ENCODE results near the gene DRAM2. TPM values are rescaled to one million over a fixed set of nuclear protein-coding genes. Genes with fewer than 3 reads are reported as not detected.
"Not testable (repeated sequence)": the region's sequence is repeated elsewhere in the genome, so short reads cannot be mapped to it uniquely, and the experiment has no call there.

DRAM2 gene
- polyA plus RNA-seq, 1 experiment = 58.8 TPM

- Histone ChIP-seq H3K4me3 (ENCODE audit: low read depth, low read length) (no peak overlapping the region), H3K36me3 (ENCODE audit: control insufficient read depth, insufficient read depth, low read length) (no peaks in the 10 kb centered on the region), H3K27me3 (ENCODE audit: control insufficient read depth, insufficient read depth, low read length) (no peaks in the 10 kb centered on the region)
- POLR2A ChIA-PET = no interaction called here
- no peak for TF ChIP-seq CTCF (IDR thresholded peaks at IDR 0.05; ENCODE audit: insufficient read depth, low read depth, low read length)
- no peak for DNase-seq (ENCODE audit: low read depth)
- CTCF ChIA-PET = no interaction called here
Observed at GRCh38 chr1:111085676-111086075, 54.2 kb downstream of the DRAM2 start.

- TF ChIP-seq CTCF (IDR thresholded peaks at IDR 0.05; ENCODE audit: insufficient read depth, low read depth, low read length) = no peak
- POLR2A ChIA-PET = no interaction called here
- no peak for DNase-seq (ENCODE audit: low read depth)
- no peaks in the 10 kb centered on the region for H3K36me3 ChIP-seq (ENCODE audit: control insufficient read depth, insufficient read depth, low read length)
- H3K27me3 ChIP-seq (ENCODE audit: control insufficient read depth, insufficient read depth, low read length) = no peaks in the 10 kb centered on the region
- H3K4me3 ChIP-seq (ENCODE audit: low read depth, low read length) = no peak overlapping the region
- CTCF ChIA-PET = interaction anchor here (1.0 kb wide), 1 partner anchor 249 kb away, joined by 3 read pairs; no protein-coding TSS in a partner anchor
Observed at GRCh38 chr1:111084999-111085398, 54.9 kb downstream of the DRAM2 start.

- Histone ChIP-seq H3K4me3 (ENCODE audit: low read depth, low read length) (no peak overlapping the region), H3K27me3 (ENCODE audit: control insufficient read depth, insufficient read depth, low read length) (no peaks in the 10 kb centered on the region), H3K36me3 (ENCODE audit: control insufficient read depth, insufficient read depth, low read length) (no peaks in the 10 kb centered on the region)
- CTCF ChIA-PET = interaction anchor here (1.2 kb wide), 1 partner anchor 14 kb away, joined by 3 read pairs; no protein-coding TSS in a partner anchor
- peak; percentile 66 for DNase-seq (ENCODE audit: low read depth)
- POLR2A ChIA-PET = no interaction called here
- no peak for TF ChIP-seq CTCF (IDR thresholded peaks at IDR 0.05; ENCODE audit: insufficient read depth, low read depth, low read length)
Observed at GRCh38 chr1:111082421-111083203, 57.3 kb downstream of the DRAM2 start.

GRCh38 chr1:111079329-111079728 lies 60.6 kb downstream of the DRAM2 start:
- POLR2A ChIA-PET; DNase-seq (ENCODE audit: low read depth); H3K27me3 ChIP-seq (ENCODE audit: control insufficient read depth, insufficient read depth, low read length); H3K36me3 ChIP-seq (ENCODE audit: control insufficient read depth, insufficient read depth, low read length); H3K4me3 ChIP-seq (ENCODE audit: low read depth, low read length): not testable (repeated sequence)
- CTCF ChIA-PET = interaction anchor here (0.7 kb wide), 1 partner anchor 49 kb away, joined by 3 read pairs; no protein-coding TSS in a partner anchor

- H3K4me3 ChIP-seq (ENCODE audit: low read depth, low read length); DNase-seq (ENCODE audit: low read depth); CTCF ChIA-PET; POLR2A ChIA-PET; H3K27me3 ChIP-seq (ENCODE audit: control insufficient read depth, insufficient read depth, low read length); H3K36me3 ChIP-seq (ENCODE audit: control insufficient read depth, insufficient read depth, low read length): not testable (repeated sequence)
Observed at GRCh38 chr1:111077312-111077711, 62.6 kb downstream of the DRAM2 start.

Small RNA genes within 50 kb of the gene (small RNA-seq; reads per million reads assigned to genes)
- not detected for gene AL355816.1 (ENCODE audit: insufficient read length, low read depth, low replicate concordance)

Other genes with a start within 250 kb of the DRAM2 start
- 8.3 and 13.5 TPM in 2 replicates for gene LRIF1, start 176.2 kb downstream of the DRAM2 start, polyA plus RNA-seq (2011; rRNA removed)
- 15.5 and 30.9 TPM in 2 replicates for gene CEPT1, start 130 bp upstream of the DRAM2 start, polyA plus RNA-seq (2011; rRNA removed)
- 3.9 and 4.1 TPM in 2 replicates for gene DENND2D, start 60.6 kb upstream of the DRAM2 start, polyA plus RNA-seq (2011; rRNA removed)
- 0.05 and 0.25 TPM in 2 replicates for gene CHI3L2, start 87.6 kb upstream of the DRAM2 start, polyA plus RNA-seq (2011; rRNA removed)
- gene CHIA, start 150.8 kb upstream of the DRAM2 start, polyA plus RNA-seq (2011; rRNA removed) = not detected in 2 replicates